ENCODE data around the gene DNAJA1. TPM values are rescaled to one million over a fixed set of nuclear protein-coding genes. Genes with fewer than 3 reads are reported as not detected.

Gene DNAJA1
- polyA plus RNA-seq, 1 experiment = 237 TPM

DNA sequence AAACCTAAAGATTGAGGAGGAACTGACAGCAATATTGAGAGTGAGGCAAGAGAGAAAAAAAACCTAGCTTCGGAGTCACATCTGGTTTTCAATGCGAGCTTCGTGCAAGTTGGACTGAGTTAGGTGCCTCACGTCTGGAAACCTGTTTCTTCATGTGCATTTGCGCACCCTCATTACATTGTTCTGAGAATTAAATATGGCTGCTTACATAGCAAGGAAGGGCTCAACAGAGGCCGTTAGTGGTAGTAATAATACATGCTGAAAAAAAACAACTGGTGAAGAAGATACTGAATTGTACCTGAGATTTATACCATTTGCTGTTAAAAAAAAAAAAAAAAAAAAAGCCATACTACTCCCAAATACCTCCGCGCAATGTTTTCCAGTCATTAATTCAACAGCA lies 18.6 kb downstream of the DNAJA1 start:
- Histone ChIP-seq H3K27ac (ENCODE audit: low read depth, low read length) (no peak overlapping the region), H3K4me3 (ENCODE audit: low read depth, low read length) (peak overlapping the region; percentile 73), H3K9me3 (ENCODE audit: control insufficient read depth, insufficient read depth, low read length) (no peaks in the 10 kb centered on the region), H3K27me3 (ENCODE audit: control insufficient read depth, insufficient read depth, low read length) (no peaks in the 10 kb centered on the region)
- CTCF ChIA-PET = interaction anchor here (2.2 kb wide), 1 partner anchor 183 kb away, joined by 5 read pairs; no protein-coding TSS in a partner anchor
- TF ChIP-seq, protein P1, sequence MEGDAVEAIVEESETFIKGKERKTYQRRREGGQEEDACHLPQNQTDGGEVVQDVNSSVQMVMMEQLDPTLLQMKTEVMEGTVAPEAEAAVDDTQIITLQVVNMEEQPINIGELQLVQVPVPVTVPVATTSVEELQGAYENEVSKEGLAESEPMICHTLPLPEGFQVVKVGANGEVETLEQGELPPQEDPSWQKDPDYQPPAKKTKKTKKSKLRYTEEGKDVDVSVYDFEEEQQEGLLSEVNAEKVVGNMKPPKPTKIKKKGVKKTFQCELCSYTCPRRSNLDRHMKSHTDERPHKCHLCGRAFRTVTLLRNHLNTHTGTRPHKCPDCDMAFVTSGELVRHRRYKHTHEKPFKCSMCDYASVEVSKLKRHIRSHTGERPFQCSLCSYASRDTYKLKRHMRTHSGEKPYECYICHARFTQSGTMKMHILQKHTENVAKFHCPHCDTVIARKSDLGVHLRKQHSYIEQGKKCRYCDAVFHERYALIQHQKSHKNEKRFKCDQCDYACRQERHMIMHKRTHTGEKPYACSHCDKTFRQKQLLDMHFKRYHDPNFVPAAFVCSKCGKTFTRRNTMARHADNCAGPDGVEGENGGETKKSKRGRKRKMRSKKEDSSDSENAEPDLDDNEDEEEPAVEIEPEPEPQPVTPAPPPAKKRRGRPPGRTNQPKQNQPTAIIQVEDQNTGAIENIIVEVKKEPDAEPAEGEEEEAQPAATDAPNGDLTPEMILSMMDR (IDR thresholded peaks at IDR 0.05; ENCODE audit: low read depth, low read length) = no peak
- no peak for DNase-seq (ENCODE audit: low read depth, low spot score)
- POLR2A ChIA-PET = interaction anchor here (0.5 to 1.9 kb wide), 5 partner anchors 17 to 287 kb away, joined by 3 to 18 read pairs (median 4); partner anchors contain the start of gene DNAJA1

DNA sequence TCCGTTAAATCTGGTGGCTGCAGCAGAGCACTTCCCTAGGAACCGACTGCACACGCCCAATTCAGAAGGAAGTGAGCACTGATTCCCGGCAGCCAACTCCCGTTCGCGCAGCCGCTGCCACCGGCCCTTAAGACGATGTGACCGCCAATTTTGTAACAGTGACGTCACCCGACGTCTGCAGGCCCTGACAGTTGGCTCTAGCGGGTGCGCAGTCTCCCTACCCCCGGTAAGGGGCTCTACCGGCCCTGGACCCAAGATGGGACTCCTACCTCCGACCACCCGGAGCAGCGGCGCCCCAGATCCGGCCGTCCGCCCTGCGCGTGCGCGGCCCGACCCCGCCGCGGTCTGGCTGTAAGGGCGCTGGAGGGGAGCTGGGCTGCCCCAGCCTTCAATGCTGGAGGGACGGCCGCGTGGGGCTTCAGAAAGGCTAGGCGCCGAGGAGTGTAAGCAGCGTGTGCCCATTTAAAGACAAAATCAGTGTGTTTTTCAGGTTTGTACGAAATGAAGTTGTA lies 19.1 kb downstream of the DNAJA1 start:
- DNase-seq (ENCODE audit: low read depth, low spot score) = peak; percentile 71
- Histone ChIP-seq H3K27me3 (ENCODE audit: control insufficient read depth, insufficient read depth, low read length) (no peaks in the 10 kb centered on the region), H3K9me3 (ENCODE audit: control insufficient read depth, insufficient read depth, low read length) (no peaks in the 10 kb centered on the region), H3K27ac (ENCODE audit: low read depth, low read length) (peak overlapping the region; percentile 82), H3K4me3 (ENCODE audit: low read depth, low read length) (peak overlapping the region; percentile 73)
- ChIA-PET POLR2A (interaction anchor here (0.5 to 1.9 kb wide), 5 partner anchors 17 to 559 kb away, joined by 3 to 18 read pairs (median 9); partner anchors contain the start of gene DNAJA1), CTCF (interaction anchor here (0.6 to 2.2 kb wide), 2 partner anchors 30 to 182 kb away, joined by 3 to 5 read pairs; no protein-coding TSS in a partner anchor)
- TF ChIP-seq, protein P1 (IDR thresholded peaks at IDR 0.05; ENCODE audit: low read depth, low read length) = no peak

DNA sequence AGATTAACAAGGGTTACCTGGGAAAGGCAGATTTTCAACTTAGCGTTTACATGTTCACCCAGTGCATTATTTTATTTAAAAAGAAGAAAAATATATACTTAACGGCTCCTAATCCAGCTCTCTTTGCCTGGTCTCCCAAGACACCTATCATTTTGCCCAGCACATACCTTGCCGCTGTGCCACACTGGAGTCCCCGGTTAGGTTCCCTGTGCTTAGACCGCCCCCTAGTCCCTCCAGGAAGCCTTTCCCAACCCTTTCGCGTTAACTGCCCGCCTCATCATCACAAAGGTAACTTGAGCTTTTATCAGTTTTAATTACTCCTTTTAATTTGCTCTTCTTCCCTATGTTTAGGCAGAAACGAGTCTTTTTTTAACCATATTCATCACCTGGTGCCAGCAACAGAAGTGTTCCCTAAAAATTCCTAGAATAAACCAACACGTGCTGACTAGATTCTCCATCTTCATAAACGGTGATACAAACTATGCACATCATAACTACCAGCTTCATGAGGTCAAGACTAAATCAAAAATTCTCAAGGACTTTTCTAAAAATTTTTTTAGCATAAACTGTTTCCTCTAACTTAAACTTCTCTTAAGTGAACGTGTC lies 19.7 kb downstream of the DNAJA1 start:
- TF ChIP-seq, protein P1 (IDR thresholded peaks at IDR 0.05; ENCODE audit: low read depth, low read length) = peak; percentile 35
- DNase-seq (ENCODE audit: low read depth, low spot score) = no peak
- H3K9me3 ChIP-seq (ENCODE audit: control insufficient read depth, insufficient read depth, low read length) = no peaks in the 10 kb centered on the region
- POLR2A ChIA-PET = interaction anchor here (0.5 to 1.9 kb wide), 4 partner anchors 18 to 559 kb away, joined by 3 to 18 read pairs (median 10); partner anchors contain the start of gene DNAJA1
- H3K4me3 ChIP-seq (ENCODE audit: low read depth, low read length) = peak overlapping the region; percentile 73
- no peaks in the 10 kb centered on the region for H3K27me3 ChIP-seq (ENCODE audit: control insufficient read depth, insufficient read depth, low read length)
- CTCF ChIA-PET = interaction anchor here (0.6 to 2.2 kb wide), 2 partner anchors 31 to 182 kb away, joined by 3 to 5 read pairs; no protein-coding TSS in a partner anchor
- H3K27ac ChIP-seq (ENCODE audit: low read depth, low read length) = peak overlapping the region; percentile 82

DNA sequence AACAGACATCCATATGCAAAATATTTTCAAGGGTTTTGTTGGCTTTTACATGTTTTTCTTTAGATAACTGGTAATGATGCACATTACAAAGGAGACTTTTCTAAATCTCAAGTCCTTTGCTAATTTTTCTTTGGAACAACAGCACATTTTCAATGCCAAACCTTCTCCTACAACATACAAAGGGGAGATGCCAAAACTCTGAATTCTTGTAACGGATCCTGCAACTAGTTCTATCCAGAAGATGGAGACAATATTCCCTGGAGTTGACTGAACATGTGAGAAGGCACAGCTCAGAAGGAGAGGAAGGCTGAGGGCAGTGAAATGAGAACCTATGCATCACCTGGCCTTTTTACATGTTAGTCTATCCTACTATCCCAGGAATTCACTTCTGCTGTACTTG lies 21.0 kb downstream of the DNAJA1 start:
- POLR2A ChIA-PET = no interaction called here
- TF ChIP-seq, protein P1 (IDR thresholded peaks at IDR 0.05; ENCODE audit: low read depth, low read length) = no peak

DNA sequence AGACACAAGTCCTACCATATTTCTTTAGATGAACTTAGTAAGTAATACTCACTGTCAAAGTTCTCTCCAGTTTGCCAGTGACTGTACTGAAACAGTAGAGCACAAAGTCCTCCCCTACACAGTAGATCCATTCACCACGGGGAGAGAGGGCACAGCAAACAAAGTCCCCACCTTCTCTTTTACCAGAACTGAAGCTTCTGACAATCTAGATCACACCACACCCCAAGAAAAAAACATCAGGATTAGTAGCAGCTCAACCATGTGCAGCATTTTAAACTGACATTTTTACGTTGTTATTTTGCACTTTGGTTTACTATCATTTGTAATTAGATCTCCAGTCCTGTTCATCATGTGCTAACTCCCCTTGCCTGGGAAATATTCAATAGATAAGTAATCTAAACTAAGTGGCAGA lies 23.0 kb downstream of the DNAJA1 start:
- Histone ChIP-seq H3K9me3 (ENCODE audit: control insufficient read depth, insufficient read depth, low read length) (no peaks in the 10 kb centered on the region), H3K27me3 (ENCODE audit: control insufficient read depth, insufficient read depth, low read length) (no peaks in the 10 kb centered on the region), H3K27ac (ENCODE audit: low read depth, low read length) (no peak overlapping the region), H3K4me3 (ENCODE audit: low read depth, low read length) (no peak overlapping the region)
- ChIA-PET CTCF (no interaction called here), POLR2A (no interaction called here)
- no peak for DNase-seq (ENCODE audit: low read depth, low spot score)
- TF ChIP-seq, protein P1 (IDR thresholded peaks at IDR 0.05; ENCODE audit: low read depth, low read length) = no peak

More for the DNA sequence above, 21.0 kb downstream of the DNAJA1 start:
- CTCF ChIA-PET = no interaction called here
- H3K4me3 ChIP-seq (ENCODE audit: low read depth, low read length) = no peak overlapping the region
- no peaks in the 10 kb centered on the region for H3K27me3 ChIP-seq (ENCODE audit: control insufficient read depth, insufficient read depth, low read length)
- DNase-seq (ENCODE audit: low read depth, low spot score) = no peak
- H3K9me3 ChIP-seq (ENCODE audit: control insufficient read depth, insufficient read depth, low read length) = no peaks in the 10 kb centered on the region
- no peak overlapping the region for H3K27ac ChIP-seq (ENCODE audit: low read depth, low read length)

Data from AG04450 (cell line).